PC-3 (cell line): ENCODE results near the gene SMC2. TPM values are rescaled to one million over a fixed set of nuclear protein-coding genes. Genes with fewer than 3 reads are reported as not detected.
A peak's percentile ranks its signal among the peaks of the same experiment; 100 is the strongest.

Experiments used
- ATAC-seq: fragments of 200-7000 bp; cut with Tn5 transposase; 2 replicates; pipeline ENCODE4 v1.9.1; 2020; ENCODE audit warnings: mild to moderate bottlenecking, moderate library complexity
- BruUV-seq: library from RNA; stranded (reverse); fragments of 400-500 nt; replicated peaks from 2 replicates; lab custom pipeline; 2021; lab: Mats Ljungman, UMichigan
- CTCF ChIA-PET: fragments of 300-600 bp; sonication (Branson Sonifier 250); formaldehyde crosslinking; loops from one replicate; lab custom pipeline; 2022; ENCODE audit warnings: antibody characterized with exemption; lab: Charles Lee
- POLR2A ChIA-PET: fragments of 300-600 bp; sonication (Branson Sonifier 250); formaldehyde crosslinking; loops from one replicate; lab custom pipeline; 2022; ENCODE audit warnings: antibody characterized with exemption; ENCODE audit not compliant: unreplicated experiment; lab: Charles Lee
- DNase-seq: peaks from one replicate; pipeline ENCODE4 v3.0.0-alpha.2; 2015
- H2AFZ ChIP-seq: fragments of 300-600 bp; sonication (generic); 2 replicates; pipeline ENCODE4 v1.6.0; 2016; ENCODE audit warnings: antibody characterized with exemption, low read length
- H3F3A ChIP-seq: fragments of 300-600 bp; sonication (generic); one replicate; pipeline ENCODE4 v1.6.0; 2017; ENCODE audit warnings: antibody characterized with exemption, low read length, control low read depth, mild to moderate bottlenecking; ENCODE audit not compliant: unreplicated experiment
- H3K27ac ChIP-seq: fragments of 300-600 bp; sonication (generic); 2 replicates; pipeline ENCODE4 v1.5.1; 2016; ENCODE audit warnings: mild to moderate bottlenecking, low read length
- H3K27me3 ChIP-seq: fragments of 300-600 bp; sonication (generic); 2 replicates; pipeline ENCODE4 v1.6.1; 2016; ENCODE audit warnings: low read length, mixed read lengths
- H3K36me3 ChIP-seq: fragments of 300-600 bp; sonication (generic); 2 replicates; pipeline ENCODE4 v1.6.1; 2016; ENCODE audit warnings: low read depth, mixed run types, low read length, mixed read lengths
- H3K4me1 ChIP-seq: fragments of 300-600 bp; sonication (generic); 2 replicates; pipeline ENCODE4 v1.5.1; 2016; ENCODE audit warnings: low read length; ENCODE audit not compliant: insufficient read depth
- H3K4me2 ChIP-seq: fragments of 300-600 bp; sonication (generic); 2 replicates; pipeline ENCODE4 v1.6.0; 2016; ENCODE audit warnings: low read length
- H3K4me3 ChIP-seq: fragments of 300-600 bp; sonication (generic); 2 replicates; pipeline ENCODE4 v1.5.1; 2016; ENCODE audit warnings: mild to moderate bottlenecking, low read length, mixed read lengths
- H3K79me2 ChIP-seq: fragments of 300-600 bp; sonication (generic); 2 replicates; pipeline ENCODE4 v1.6.1; 2017; ENCODE audit warnings: low read length, mixed read lengths
- H3K9ac ChIP-seq: fragments of 300-600 bp; sonication (generic); 2 replicates; pipeline ENCODE4 v1.6.0; 2016; ENCODE audit warnings: mild to moderate bottlenecking, low read length
- H3K9me2 ChIP-seq: fragments of 300-600 bp; sonication (generic); replicated peaks from 2 replicates; pipeline ENCODE4 v1.6.1; 2016; ENCODE audit warnings: mixed run types, low read length, mixed read lengths
- H3K9me3 ChIP-seq: fragments of 300-600 bp; sonication (generic); 2 replicates; pipeline ENCODE4 v1.6.1; 2016; ENCODE audit warnings: low read length, mixed read lengths
- H4K20me1 ChIP-seq: fragments of 300-600 bp; sonication (generic); 2 replicates; pipeline ENCODE4 v1.6.1; 2016; ENCODE audit warnings: low read length, mixed read lengths
- EZH2 ChIP-seq: fragments of 300-600 bp; sonication (generic); IDR thresholded peaks from one replicate; pipeline ENCODE4 v1.6.1; 2017; ENCODE audit warnings: antibody characterized with exemption, mild to moderate bottlenecking, low read length; ENCODE audit not compliant: unreplicated experiment
- EZH2phosphoT487 ChIP-seq: fragments of 300-600 bp; sonication (generic); IDR thresholded peaks from 2 replicates; pipeline ENCODE4 v1.6.1; 2018; ENCODE audit warnings: mild to moderate bottlenecking, antibody characterized with exemption, low read length, borderline replicate concordance
- intact Hi-C: fragments of 100-400 bp; cut with micrococcal nuclease; formaldehyde crosslinking; loops from 2 replicates; pipeline ENCODE4 v1.9.0; 2023
- total RNA-seq: library from RNA; depleted of rRNA; stranded (reverse); fragments of >200 nt; gene quantifications from 2 replicates; pipeline ENCODE4 v1.2.3, GENCODE V29; 2014
- TF ChIP-seq, protein P1 (sequence below): fragments of 300-600 bp; sonication (generic); conservative IDR thresholded peaks from 2 replicates; pipeline ENCODE4 v1.5.1; 2017; ENCODE audit warnings: antibody characterized with exemption, low read depth, mild to moderate bottlenecking, low read length

SMC2 gene
- total RNA-seq, 1 experiment from 2014 or later = 19.2 TPM

DNA sequence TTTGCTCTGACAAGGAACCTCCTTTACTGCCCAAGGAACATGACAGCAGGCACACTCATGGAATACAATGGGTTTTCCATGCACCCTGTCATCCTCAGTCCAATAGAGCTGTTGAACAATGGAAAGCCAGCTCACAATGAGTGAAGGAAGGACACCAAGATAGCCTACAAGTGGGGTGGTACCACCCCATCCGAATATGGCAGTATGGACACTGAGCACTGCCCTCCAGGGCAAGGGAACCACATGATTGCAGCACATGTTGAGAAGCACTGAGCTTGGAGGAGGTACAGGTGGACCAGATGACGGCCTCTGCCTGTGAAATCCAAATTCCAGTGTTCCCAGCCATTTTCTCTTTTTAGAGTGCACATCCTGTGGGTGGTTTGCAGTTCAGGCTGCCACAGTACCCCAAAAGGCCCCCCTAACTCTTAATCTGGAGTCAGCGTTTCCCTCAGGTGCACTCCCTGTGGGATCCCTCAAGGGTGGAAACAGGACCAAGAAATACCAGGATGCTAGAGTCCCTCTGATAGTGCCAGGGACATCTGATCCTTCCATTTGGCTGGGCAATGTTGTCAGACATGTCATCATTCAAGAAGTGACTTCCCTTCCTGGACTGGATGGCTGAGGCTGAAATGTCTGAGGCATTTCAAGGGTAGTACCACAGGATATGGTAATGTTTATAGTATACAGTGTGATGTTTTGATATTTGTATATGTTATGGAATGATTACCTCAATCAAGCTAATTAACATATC lies 48.9 kb downstream of the SMC2 start:
- no peak for ATAC-seq

DNA sequence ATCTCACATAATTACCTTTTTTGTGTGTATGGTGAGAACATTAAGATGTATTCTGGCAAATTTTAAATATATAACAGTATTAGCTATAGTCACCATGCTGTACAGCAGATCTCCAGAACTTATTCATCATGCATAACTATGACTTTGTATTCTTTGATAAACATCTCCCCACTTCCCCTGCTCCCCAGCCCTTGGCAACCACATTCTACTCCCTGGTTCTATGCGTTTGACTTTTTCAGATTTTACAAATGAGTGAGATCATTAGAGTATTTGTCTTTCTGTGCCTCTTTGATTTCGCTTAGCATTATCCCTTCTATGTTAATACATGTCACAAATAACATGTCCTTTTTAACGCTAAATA lies 49.4 kb downstream of the SMC2 start:
- TF ChIP-seq EZH2phosphoT487 (no peak), EZH2 (no peak)
- TF ChIP-seq, protein P1, sequence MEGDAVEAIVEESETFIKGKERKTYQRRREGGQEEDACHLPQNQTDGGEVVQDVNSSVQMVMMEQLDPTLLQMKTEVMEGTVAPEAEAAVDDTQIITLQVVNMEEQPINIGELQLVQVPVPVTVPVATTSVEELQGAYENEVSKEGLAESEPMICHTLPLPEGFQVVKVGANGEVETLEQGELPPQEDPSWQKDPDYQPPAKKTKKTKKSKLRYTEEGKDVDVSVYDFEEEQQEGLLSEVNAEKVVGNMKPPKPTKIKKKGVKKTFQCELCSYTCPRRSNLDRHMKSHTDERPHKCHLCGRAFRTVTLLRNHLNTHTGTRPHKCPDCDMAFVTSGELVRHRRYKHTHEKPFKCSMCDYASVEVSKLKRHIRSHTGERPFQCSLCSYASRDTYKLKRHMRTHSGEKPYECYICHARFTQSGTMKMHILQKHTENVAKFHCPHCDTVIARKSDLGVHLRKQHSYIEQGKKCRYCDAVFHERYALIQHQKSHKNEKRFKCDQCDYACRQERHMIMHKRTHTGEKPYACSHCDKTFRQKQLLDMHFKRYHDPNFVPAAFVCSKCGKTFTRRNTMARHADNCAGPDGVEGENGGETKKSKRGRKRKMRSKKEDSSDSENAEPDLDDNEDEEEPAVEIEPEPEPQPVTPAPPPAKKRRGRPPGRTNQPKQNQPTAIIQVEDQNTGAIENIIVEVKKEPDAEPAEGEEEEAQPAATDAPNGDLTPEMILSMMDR = no peak
- H3K9me2 ChIP-seq = no peaks in the 10 kb centered on the region
- H3K79me2 ChIP-seq = no peaks in the 10 kb centered on the region
- H3F3A ChIP-seq = no peaks in the 10 kb centered on the region
- no peak overlapping the region for H2AFZ ChIP-seq
- ChIA-PET POLR2A (no interaction called here), CTCF (interaction anchor here (0.6 kb wide), 1 partner anchor 579 kb away, joined by 3 read pairs; no protein-coding TSS in a partner anchor)
- ATAC-seq (no peak), DNase-seq (no peak)
- peaks cover 9% of the 10 kb centered on the region; the same call in 1 of the 2 replicates for H3K36me3 ChIP-seq
- no peak overlapping the region for H3K27ac ChIP-seq
- no peak overlapping the region for H3K9ac ChIP-seq
- no peaks in the 10 kb centered on the region for H3K27me3 ChIP-seq
- H3K9me3 ChIP-seq = no peaks in the 10 kb centered on the region
- intact Hi-C loops = no loop called here
- H4K20me1 ChIP-seq = no peaks in the 10 kb centered on the region
- H3K4me2 ChIP-seq = no peak overlapping the region
- no TSS peak for BruUV-seq
- H3K4me1 ChIP-seq = no peaks in the 10 kb centered on the region
- no peak overlapping the region for H3K4me3 ChIP-seq

More for the DNA sequence above, 48.9 kb downstream of the SMC2 start:
- Histone ChIP-seq H3K27ac (no peak overlapping the region), H3K27me3 (no peaks in the 10 kb centered on the region), H3K36me3 (peaks cover 9% of the 10 kb centered on the region; the same call in 1 of the 2 replicates), H3K9me3 (no peaks in the 10 kb centered on the region), H3F3A (no peaks in the 10 kb centered on the region), H3K4me3 (no peak overlapping the region), H4K20me1 (no peaks in the 10 kb centered on the region), H2AFZ (no peak overlapping the region), H3K9ac (no peak overlapping the region), H3K79me2 (no peaks in the 10 kb centered on the region), H3K9me2 (no peaks in the 10 kb centered on the region), H3K4me2 (no peak overlapping the region), H3K4me1 (no peaks in the 10 kb centered on the region)
- ChIA-PET POLR2A (no interaction called here), CTCF (interaction anchor here (0.6 kb wide), 1 partner anchor 579 kb away, joined by 3 read pairs; no protein-coding TSS in a partner anchor)
- TF ChIP-seq, protein P1 = no peak
- no peak for TF ChIP-seq EZH2phosphoT487
- no peak for TF ChIP-seq EZH2
- no peak for DNase-seq
- intact Hi-C loops = no loop called here
- BruUV-seq = no TSS peak

DNA sequence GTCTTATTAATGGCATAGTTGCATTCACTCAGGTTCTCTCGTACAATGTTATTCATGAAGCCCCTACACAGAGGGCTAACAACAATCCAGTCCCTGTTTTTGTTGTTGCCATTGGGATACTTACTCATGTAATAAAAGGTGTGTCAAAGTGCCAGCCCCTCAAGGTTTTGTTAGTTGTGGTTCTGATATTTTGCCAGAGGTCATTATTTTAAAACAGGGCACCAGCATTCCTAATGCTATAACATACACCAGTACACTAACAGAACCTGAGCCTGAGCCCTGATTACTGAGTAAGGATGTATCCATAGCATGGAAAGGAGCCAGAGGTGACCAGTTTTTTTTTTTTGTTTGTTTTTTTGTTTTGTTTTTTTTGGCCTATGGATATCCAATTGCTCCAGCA lies 50.2 kb downstream of the SMC2 start:
- Histone ChIP-seq H3K4me2 (no peak overlapping the region), H3K4me1 (no peaks in the 10 kb centered on the region), H3K9ac (no peak overlapping the region), H2AFZ (no peak overlapping the region), H3K9me3 (no peaks in the 10 kb centered on the region), H3K27ac (no peak overlapping the region), H4K20me1 (no peaks in the 10 kb centered on the region), H3K79me2 (no peaks in the 10 kb centered on the region), H3K9me2 (no peaks in the 10 kb centered on the region), H3K27me3 (no peaks in the 10 kb centered on the region), H3K36me3 (peaks cover 3% of the 10 kb centered on the region; the same call in 1 of the 2 replicates), H3K4me3 (no peak overlapping the region), H3F3A (no peaks in the 10 kb centered on the region)
- DNase-seq (peak; percentile 50), ATAC-seq (no peak)
- POLR2A ChIA-PET = no interaction called here
- CTCF ChIA-PET = no interaction called here
- intact Hi-C loops = no loop called here
- BruUV-seq = no TSS peak
- TF ChIP-seq, protein P1 = no peak
- TF ChIP-seq EZH2 = no peak
- TF ChIP-seq EZH2phosphoT487 = no peak
